ENCODE data around the gene TRAF6. TPM values are rescaled to one million over a fixed set of nuclear protein-coding genes. Genes with fewer than 3 reads are reported as not detected.

Gene TRAF6
- total and polyA plus RNA-seq, 9 donors = 4.9 to 18.2 (median 13.9) TPM

GRCh38 chr11:36550385-36551115 lies 40.5 kb upstream of the TRAF6 start:
- 7 to 26% (median 12%) methylated on average over 1 of the region's 1 CpG for WGBS, 3 donors
- intact Hi-C loops (cut with DNase I) = no loop called here
- H3K27me3 ChIP-seq = no peaks in the 10 kb centered on the region
- TF ChIP-seq CTCF (IDR thresholded peaks at IDR 0.05) (no peak), POLR2A (IDR thresholded peaks at IDR 0.05) (no peak), EP300 (IDR thresholded peaks at IDR 0.05) (no peak)
- H3K27ac ChIP-seq = no peak overlapping the region
- H3K4me1 ChIP-seq (ENCODE audit: insufficient read depth) = no peaks in the 10 kb centered on the region
- H3K36me3 ChIP-seq = no peaks in the 10 kb centered on the region
- DNase-seq = no peak
- no peaks in the 10 kb centered on the region for H3K9me3 ChIP-seq
- H3K4me3 ChIP-seq = no peak overlapping the region

DNA sequence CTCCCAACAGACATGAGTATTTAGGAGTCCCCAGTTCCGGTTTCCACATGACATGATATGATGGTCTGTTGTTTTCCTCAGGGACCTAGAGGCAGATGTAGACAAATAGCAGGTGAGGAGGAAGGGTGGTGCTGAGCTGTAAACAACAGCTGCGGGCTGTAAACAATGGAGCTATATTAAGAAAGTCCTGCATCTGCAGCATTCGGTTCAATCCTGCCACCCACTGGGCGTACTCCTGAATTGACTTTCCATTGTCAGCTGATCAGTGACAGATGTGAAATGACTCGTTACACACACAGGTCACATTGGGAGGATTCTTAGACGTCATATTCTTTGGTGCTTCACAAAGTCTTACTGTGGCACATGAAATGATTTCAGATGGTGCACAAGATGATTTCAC lies 30.9 kb upstream of the TRAF6 start:
- no peaks in the 10 kb centered on the region for H3K27me3 ChIP-seq
- H3K4me3 ChIP-seq = no peak overlapping the region
- H3K9me3 ChIP-seq = no peaks in the 10 kb centered on the region
- DNase-seq = no peak
- 26 to 40% (median 30%) methylated on average over 6 of the region's 6 CpGs for WGBS, 3 donors
- intact Hi-C loops (cut with DNase I) = no loop called here
- H3K27ac ChIP-seq = no peak overlapping the region
- no peaks in the 10 kb centered on the region for H3K36me3 ChIP-seq
- TF ChIP-seq EP300 (IDR thresholded peaks at IDR 0.05) = no peak
- no peak for TF ChIP-seq POLR2A (IDR thresholded peaks at IDR 0.05)
- no peak for TF ChIP-seq CTCF (IDR thresholded peaks at IDR 0.05)
- H3K4me1 ChIP-seq (ENCODE audit: insufficient read depth) = no peaks in the 10 kb centered on the region

GRCh38 chr11:36534276-36534840 lies 24.3 kb upstream of the TRAF6 start:
- Histone ChIP-seq H3K9me3 (no peaks in the 10 kb centered on the region), H3K36me3 (no peaks in the 10 kb centered on the region), H3K4me3 (no peak overlapping the region), H3K27me3 (no peaks in the 10 kb centered on the region), H3K4me1 (ENCODE audit: insufficient read depth) (no peaks in the 10 kb centered on the region), H3K27ac (no peak overlapping the region)
- 76 to 82% (median 77%) methylated on average over 3 of the region's 3 CpGs for WGBS, 3 donors
- no peak for TF ChIP-seq POLR2A (IDR thresholded peaks at IDR 0.05)
- TF ChIP-seq EP300 (IDR thresholded peaks at IDR 0.05) = no peak
- no peak for TF ChIP-seq CTCF (IDR thresholded peaks at IDR 0.05)
- intact Hi-C loops (cut with DNase I) = no loop called here
- no peak for DNase-seq

- intact Hi-C loops (cut with DNase I) = no loop called here
- WGBS, 3 donors = 10 to 23% (median 16%) methylated on average over 8 of the region's 8 CpGs
- no peak for TF ChIP-seq POLR2A (IDR thresholded peaks at IDR 0.05)
- no peak for TF ChIP-seq EP300 (IDR thresholded peaks at IDR 0.05)
- no peak for TF ChIP-seq CTCF (IDR thresholded peaks at IDR 0.05)
- Histone ChIP-seq H3K27me3 (no peaks in the 10 kb centered on the region), H3K9me3 (no peaks in the 10 kb centered on the region), H3K4me1 (ENCODE audit: insufficient read depth) (no peaks in the 10 kb centered on the region), H3K27ac (no peak overlapping the region), H3K4me3 (no peak overlapping the region), H3K36me3 (no peaks in the 10 kb centered on the region)
- no peak for DNase-seq
These were observed 23.0 kb upstream of the TRAF6 start for GRCh38 chr11:36532941-36533601.
